HS-27A (cell line): ENCODE data around the gene VWA5A.
"Not testable (repeated sequence)": the region's sequence is repeated elsewhere in the genome, so short reads cannot be mapped to it uniquely, and the experiment has no call there.

Experiments
- DNase-seq: peaks from one replicate; pipeline ENCODE4 v3.0.0-alpha.2; 2012; ENCODE audit warnings: low read depth, missing footprints

The VWA5A gene

GRCh38 chr11:124170315-124170714 lies 55.1 kb downstream of the VWA5A start:
- DNase-seq = not testable (repeated sequence)

GRCh38 chr11:124170801-124171586 lies 55.7 kb downstream of the VWA5A start:
- DNase-seq = no peak

GRCh38 chr11:124172101-124172500 lies 56.9 kb downstream of the VWA5A start:
- no peak for DNase-seq

GRCh38 chr11:124172599-124172998 lies 57.3 kb downstream of the VWA5A start:
- no peak for DNase-seq

GRCh38 chr11:124174001-124174583 lies 58.8 kb downstream of the VWA5A start:
- no peak for DNase-seq

- no peak for DNase-seq
Measured at GRCh38 chr11:124176925-124177715, 61.9 kb downstream of the VWA5A start.

GRCh38 chr11:124179310-124179709 lies 64.1 kb downstream of the VWA5A start:
- DNase-seq = no peak

GRCh38 chr11:124183068-124183467 lies 67.8 kb downstream of the VWA5A start, which contains the start of gene OR10D3:
Gene OR10D3 (plus strand): TSS chr11:124183345. CDS start chr11:124185270, 1,925 bp downstream.
- no peak for DNase-seq

GRCh38 chr11:124190298-124191139 lies 75.3 kb downstream of the VWA5A start:
- no peak for DNase-seq

GRCh38 chr11:124193221-124194010 lies 78.2 kb downstream of the VWA5A start:
- DNase-seq = no peak

- no peak for DNase-seq
Measured at GRCh38 chr11:124194293-124195188, 79.3 kb downstream of the VWA5A start.

- peak; percentile 38 for DNase-seq
Measured at GRCh38 chr11:124195189-124195734, 80.0 kb downstream of the VWA5A start.
